Neural progenitor cell (in vitro differentiated cells): ENCODE measurements around the gene NCOA3. TPM values are rescaled to one million over a fixed set of nuclear protein-coding genes. Genes with fewer than 3 reads are reported as not detected.

Source experiments
- DNase-seq: peaks from one replicate; pipeline ENCODE4 v3.0.0-alpha.2; 2016; ENCODE audit warnings: low spot score
- H2AFZ ChIP-seq: fragments of 200-600 bp; sonication (generic); replicated peaks from 2 replicates; pipeline ENCODE4 v1.6.1; 2016; ENCODE audit warnings: antibody characterized with exemption
- H3F3A ChIP-seq: fragments of 200-600 bp; sonication (generic); 2 replicates; pipeline ENCODE4 v1.6.1; 2016; ENCODE audit warnings: antibody characterized with exemption, low read depth
- H3K27ac ChIP-seq: fragments of 200-600 bp; sonication (generic); 2 replicates; pipeline ENCODE4 v1.5.1; 2016; ENCODE audit warnings: mild to moderate bottlenecking
- H3K27me3 ChIP-seq: fragments of 200-600 bp; sonication (generic); 2 replicates; pipeline ENCODE4 v1.6.1; 2016; ENCODE audit warnings: mild to moderate bottlenecking, moderate library complexity
- H3K36me3 ChIP-seq: fragments of 200-600 bp; sonication (generic); 2 replicates; pipeline ENCODE4 v1.5.1; 2016
- H3K4me1 ChIP-seq: fragments of 200-600 bp; sonication (generic); 2 replicates; pipeline ENCODE4 v1.6.1; 2016; ENCODE audit warnings: mixed run types
- H3K4me2 ChIP-seq: fragments of 200-600 bp; sonication (generic); 2 replicates; pipeline ENCODE4 v1.6.1; 2016
- H3K4me3 ChIP-seq: fragments of 200-600 bp; sonication (generic); 2 replicates; pipeline ENCODE4 v1.5.1; 2016
- H3K79me2 ChIP-seq: fragments of 200-600 bp; sonication (generic); 2 replicates; pipeline ENCODE4 v1.6.1; 2016; ENCODE audit warnings: low read depth
- H3K9ac ChIP-seq: fragments of 200-600 bp; sonication (generic); 2 replicates; pipeline ENCODE4 v1.6.1; 2016
- H3K9me3 ChIP-seq: fragments of 200-600 bp; sonication (generic); 2 replicates; pipeline ENCODE4 v1.5.1; 2016; ENCODE audit warnings: low read depth
- H4K20me1 ChIP-seq: fragments of 200-600 bp; sonication (generic); 2 replicates; pipeline ENCODE4 v1.6.1; 2016; ENCODE audit warnings: low read depth
- H3K27ac Mint-ChIP-seq: 3 replicates; pipeline ENCODE4 v1.8.0; 2021; ENCODE audit warnings: mixed read lengths
- H3K27me3 Mint-ChIP-seq: 2 replicates; pipeline ENCODE4 v1.8.0; 2022; ENCODE audit warnings: low read depth, mild to moderate bottlenecking, inconsistent platforms, moderate library complexity, mixed read lengths; ENCODE audit not compliant: insufficient read depth
- H3K36me3 Mint-ChIP-seq: 3 replicates; pipeline ENCODE4 v1.8.0; 2021; ENCODE audit warnings: mixed read lengths
- H3K4me1 Mint-ChIP-seq: 3 replicates; pipeline ENCODE4 v1.8.0; 2021; ENCODE audit warnings: mixed read lengths
- H3K4me3 Mint-ChIP-seq: 3 replicates; pipeline ENCODE4 v1.8.0; 2021; ENCODE audit warnings: mild to moderate bottlenecking, moderate library complexity, mixed read lengths
- H3K9me3 Mint-ChIP-seq: 3 replicates; pipeline ENCODE4 v1.8.0; 2020; ENCODE audit warnings: mixed read lengths
- CTCF ChIP-seq: fragments of 200-600 bp; sonication (generic); IDR thresholded peaks from 2 replicates; pipeline ENCODE4 v1.5.1; 2017; ENCODE audit warnings: antibody characterized with exemption, mild to moderate bottlenecking
- EZH2 ChIP-seq: fragments of 200-600 bp; sonication (generic); IDR thresholded peaks from 2 replicates; pipeline ENCODE4 v1.6.1; 2017; ENCODE audit warnings: antibody characterized with exemption, mild to moderate bottlenecking, moderate library complexity
- EZH2phosphoT487 ChIP-seq: fragments of 200-600 bp; sonication (generic); IDR thresholded peaks from 2 replicates; pipeline ENCODE4 v1.6.1; 2017; ENCODE audit warnings: antibody characterized with exemption
- total RNA-seq: library from RNA; depleted of rRNA; stranded (reverse); fragments of >200 nt; gene quantifications from 2 replicates; pipeline ENCODE4 v1.2.3, GENCODE V29; 2015; ENCODE audit warnings: low replicate concordance

The NCOA3 gene
- total RNA-seq, 1 donor from 2014 or later = 64.5 TPM

- no peak overlapping the region for H3K4me3 ChIP-seq
- peaks cover 9% of the 10 kb centered on the region for H3F3A ChIP-seq
- H3K9me3 Mint-ChIP-seq = no peaks in the 10 kb centered on the region
- H3K27ac ChIP-seq = no peak overlapping the region
- no peaks in the 10 kb centered on the region for H3K9me3 ChIP-seq
- peaks cover 2% of the 10 kb centered on the region for H3K27me3 Mint-ChIP-seq
- H2AFZ ChIP-seq = no peak overlapping the region
- no peak overlapping the region for H3K4me2 ChIP-seq
- H3K4me1 Mint-ChIP-seq = peaks cover 20% of the 10 kb centered on the region
- H3K79me2 ChIP-seq = no peaks in the 10 kb centered on the region
- no peaks in the 10 kb centered on the region for H4K20me1 ChIP-seq
- H3K36me3 ChIP-seq = no peaks in the 10 kb centered on the region
- no peak overlapping the region for H3K27ac Mint-ChIP-seq
- H3K4me3 Mint-ChIP-seq = no peak overlapping the region
- no peaks in the 10 kb centered on the region for H3K4me1 ChIP-seq
- no peak overlapping the region for H3K9ac ChIP-seq
- no peak for TF ChIP-seq EZH2
- no peak for TF ChIP-seq EZH2phosphoT487
- no peak for TF ChIP-seq CTCF
- no peak for DNase-seq
- H3K36me3 Mint-ChIP-seq = peaks cover 3% of the 10 kb centered on the region
- H3K27me3 ChIP-seq = no peaks in the 10 kb centered on the region
Measured at GRCh38 chr20:47664068-47664437, 162.4 kb downstream of the NCOA3 start.

- no peaks in the 10 kb centered on the region for H3K36me3 ChIP-seq
- no peak overlapping the region for H3K4me3 ChIP-seq
- no peak overlapping the region for H3K27ac Mint-ChIP-seq
- no peak overlapping the region for H3K27ac ChIP-seq
- no peak for DNase-seq
- H3K27me3 Mint-ChIP-seq = peaks cover 2% of the 10 kb centered on the region
- H3K9ac ChIP-seq = no peak overlapping the region
- TF ChIP-seq EZH2 (no peak), EZH2phosphoT487 (no peak), CTCF (no peak)
- no peaks in the 10 kb centered on the region for H3K9me3 ChIP-seq
- peaks cover 20% of the 10 kb centered on the region for H3K4me1 Mint-ChIP-seq
- H3K4me2 ChIP-seq = no peak overlapping the region
- no peak overlapping the region for H3K4me3 Mint-ChIP-seq
- no peaks in the 10 kb centered on the region for H3K9me3 Mint-ChIP-seq
- H4K20me1 ChIP-seq = no peaks in the 10 kb centered on the region
- H3K4me1 ChIP-seq = no peaks in the 10 kb centered on the region
- no peak overlapping the region for H2AFZ ChIP-seq
- H3F3A ChIP-seq = peaks cover 9% of the 10 kb centered on the region
- no peaks in the 10 kb centered on the region for H3K79me2 ChIP-seq
- no peaks in the 10 kb centered on the region for H3K27me3 ChIP-seq
- peaks cover 3% of the 10 kb centered on the region for H3K36me3 Mint-ChIP-seq
Measured at GRCh38 chr20:47664744-47665143, 163.1 kb downstream of the NCOA3 start.

- Mint-ChIP-seq H3K27me3 (peaks cover 4% of the 10 kb centered on the region), H3K9me3 (no peaks in the 10 kb centered on the region), H3K36me3 (peaks cover 3% of the 10 kb centered on the region), H3K27ac (no peak overlapping the region), H3K4me3 (no peak overlapping the region), H3K4me1 (peaks cover 20% of the 10 kb centered on the region)
- Histone ChIP-seq H4K20me1 (no peaks in the 10 kb centered on the region), H3K9ac (no peak overlapping the region), H3K27me3 (no peaks in the 10 kb centered on the region), H3K4me3 (no peak overlapping the region), H3K79me2 (no peaks in the 10 kb centered on the region), H3K27ac (no peak overlapping the region), H3F3A (peaks cover 9% of the 10 kb centered on the region), H2AFZ (no peak overlapping the region), H3K9me3 (no peaks in the 10 kb centered on the region), H3K4me1 (no peaks in the 10 kb centered on the region), H3K4me2 (no peak overlapping the region), H3K36me3 (no peaks in the 10 kb centered on the region)
- DNase-seq = no peak
- TF ChIP-seq EZH2phosphoT487 = no peak
- TF ChIP-seq CTCF = no peak
- TF ChIP-seq EZH2 = no peak
Measured at GRCh38 chr20:47665221-47665991, 163.7 kb downstream of the NCOA3 start.
